ENCODE measurements around the gene TOLLIP.

Gene TOLLIP

GRCh38 chr11:1230456-1231395, 78.7 kb downstream of the TOLLIP start:
- Histone ChIP-seq H3K9ac (ENCODE audit: low read length) (no peak overlapping the region), H3K4me3 (ENCODE audit: low read depth, low read length, poor library complexity, severe bottlenecking) (no peak overlapping the region), H3K36me3 (ENCODE audit: insufficient read depth, low read length) (no peaks in the 10 kb centered on the region), H2AFZ (ENCODE audit: low read length) (no peak overlapping the region), H3K9me3 (ENCODE audit: low read length) (no peaks in the 10 kb centered on the region), H3F3A (ENCODE audit: insufficient read depth, low read length) (no peaks in the 10 kb centered on the region), H3K4me1 (ENCODE audit: insufficient read depth, low read length, severe bottlenecking) (no peaks in the 10 kb centered on the region), H3K79me2 (ENCODE audit: insufficient read depth, low read length) (no peaks in the 10 kb centered on the region), H4K20me1 (ENCODE audit: insufficient read depth, low read length) (no peaks in the 10 kb centered on the region), H3K27ac (ENCODE audit: low read depth, low read length, poor library complexity, severe bottlenecking) (no peak overlapping the region), H3K27me3 (ENCODE audit: insufficient read depth, low read length) (no peaks in the 10 kb centered on the region), H3K4me2 (ENCODE audit: low read length) (no peak overlapping the region), H3K9me2 (ENCODE audit: low read depth, low read length) (no peaks in the 10 kb centered on the region)
- no peak for TF ChIP-seq CTCF (IDR thresholded peaks at IDR 0.05; ENCODE audit: low read length)
- no peak for TF ChIP-seq EZH2 (IDR thresholded peaks at IDR 0.05; ENCODE audit: borderline replicate concordance, low read length)

DNA sequence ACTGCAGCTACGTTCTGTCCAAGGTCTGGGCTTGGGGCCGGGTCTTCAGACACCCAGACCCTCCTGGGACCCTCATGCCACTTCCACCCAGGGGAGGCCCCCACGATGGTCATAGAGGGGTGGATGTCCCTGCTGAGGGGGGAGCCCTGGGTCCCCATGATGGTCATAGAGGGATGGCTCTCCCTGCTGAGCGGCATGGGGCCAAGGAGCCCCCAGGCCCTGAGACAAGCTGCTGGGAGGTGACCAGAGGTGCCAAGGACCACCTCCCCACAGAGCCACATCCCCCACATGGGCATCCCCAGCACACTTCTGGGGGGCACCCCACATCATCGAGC, 79.3 kb downstream of the TOLLIP start:
- Histone ChIP-seq H3F3A (ENCODE audit: insufficient read depth, low read length) (no peaks in the 10 kb centered on the region), H3K9me3 (ENCODE audit: low read length) (no peaks in the 10 kb centered on the region), H3K4me3 (ENCODE audit: low read depth, low read length, poor library complexity, severe bottlenecking) (no peak overlapping the region), H3K9ac (ENCODE audit: low read length) (no peak overlapping the region), H3K27ac (ENCODE audit: low read depth, low read length, poor library complexity, severe bottlenecking) (no peak overlapping the region), H2AFZ (ENCODE audit: low read length) (no peak overlapping the region), H4K20me1 (ENCODE audit: insufficient read depth, low read length) (no peaks in the 10 kb centered on the region), H3K79me2 (ENCODE audit: insufficient read depth, low read length) (no peaks in the 10 kb centered on the region), H3K9me2 (ENCODE audit: low read depth, low read length) (no peaks in the 10 kb centered on the region), H3K36me3 (ENCODE audit: insufficient read depth, low read length) (no peaks in the 10 kb centered on the region), H3K4me1 (ENCODE audit: insufficient read depth, low read length, severe bottlenecking) (no peaks in the 10 kb centered on the region), H3K4me2 (ENCODE audit: low read length) (no peak overlapping the region), H3K27me3 (ENCODE audit: insufficient read depth, low read length) (no peaks in the 10 kb centered on the region)
- TF ChIP-seq EZH2 (IDR thresholded peaks at IDR 0.05; ENCODE audit: borderline replicate concordance, low read length), result no peak
- TF ChIP-seq CTCF (IDR thresholded peaks at IDR 0.05; ENCODE audit: low read length), result no peak

GRCh38 chr11:1229471-1230120, 79.8 kb downstream of the TOLLIP start:
- no peaks in the 10 kb centered on the region for H3K27me3 ChIP-seq (ENCODE audit: insufficient read depth, low read length)
- no peak overlapping the region for H3K4me3 ChIP-seq (ENCODE audit: low read depth, low read length, poor library complexity, severe bottlenecking)
- no peak overlapping the region for H3K4me2 ChIP-seq (ENCODE audit: low read length)
- no peak overlapping the region for H2AFZ ChIP-seq (ENCODE audit: low read length)
- no peak overlapping the region for H3K9ac ChIP-seq (ENCODE audit: low read length)
- no peaks in the 10 kb centered on the region for H3K9me3 ChIP-seq (ENCODE audit: low read length)
- H4K20me1 ChIP-seq (ENCODE audit: insufficient read depth, low read length), result no peaks in the 10 kb centered on the region
- no peaks in the 10 kb centered on the region for H3K9me2 ChIP-seq (ENCODE audit: low read depth, low read length)
- no peaks in the 10 kb centered on the region for H3F3A ChIP-seq (ENCODE audit: insufficient read depth, low read length)
- no peaks in the 10 kb centered on the region for H3K4me1 ChIP-seq (ENCODE audit: insufficient read depth, low read length, severe bottlenecking)
- TF ChIP-seq CTCF (IDR thresholded peaks at IDR 0.05; ENCODE audit: low read length), result no peak
- TF ChIP-seq EZH2 (IDR thresholded peaks at IDR 0.05; ENCODE audit: borderline replicate concordance, low read length), result no peak
- H3K36me3 ChIP-seq (ENCODE audit: insufficient read depth, low read length), result no peaks in the 10 kb centered on the region
- H3K27ac ChIP-seq (ENCODE audit: low read depth, low read length, poor library complexity, severe bottlenecking), result no peak overlapping the region
- H3K79me2 ChIP-seq (ENCODE audit: insufficient read depth, low read length), result no peaks in the 10 kb centered on the region

Measured in OCI-LY1 (cell line).